ENCODE measurements around the gene COASY.
"Not testable (repeated sequence)": the region's sequence is repeated elsewhere in the genome, so short reads cannot be mapped to it uniquely, and the experiment has no call there.

Gene COASY

DNA sequence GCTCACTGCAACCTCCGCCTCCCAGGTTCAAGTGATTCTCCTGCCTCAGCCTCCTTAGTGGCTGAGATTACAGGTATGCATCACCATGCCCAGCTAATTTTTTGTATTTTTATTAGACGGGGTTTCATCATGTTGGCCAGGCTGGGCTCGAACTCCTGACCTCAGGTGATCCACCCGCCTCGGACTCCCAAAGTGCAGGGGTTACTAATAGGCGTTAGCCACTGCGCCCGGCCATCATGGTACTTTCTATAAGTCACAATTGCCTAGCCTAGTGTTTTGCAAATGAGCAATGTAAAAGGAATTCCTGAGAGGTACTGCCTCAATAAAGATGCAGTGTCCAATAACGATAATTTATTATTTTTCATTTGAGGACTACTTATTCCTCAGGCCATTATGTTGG, 29.5 kb downstream of the COASY start:
- TF ChIP-seq YY1 (IDR thresholded peaks at IDR 0.05; ENCODE audit: insufficient read depth, insufficient read length) (no peak), SUZ12 (IDR thresholded peaks at IDR 0.05; ENCODE audit: extremely low read depth, insufficient read depth, insufficient read length) (no peak), ZNF274 (IDR thresholded peaks at IDR 0.05; ENCODE audit: low read depth, low read length) (no peak)
- no peak for DNase-seq (ENCODE audit: low read depth, low spot score)
- Histone ChIP-seq H3K36me3 (ENCODE audit: insufficient read depth, insufficient read length, low read length) (peaks cover 42% of the 10 kb centered on the region), H3K9ac (ENCODE audit: insufficient read length, low read depth) (no peak overlapping the region), H3K4me1 (ENCODE audit: insufficient read depth, insufficient read length) (no peaks in the 10 kb centered on the region), H3K9me3 (ENCODE audit: insufficient read depth, low read length) (no peaks in the 10 kb centered on the region), H3K4me3 (ENCODE audit: insufficient read length, low read depth) (no peak overlapping the region), H3K27me3 (ENCODE audit: insufficient read depth, insufficient read length) (no peaks in the 10 kb centered on the region)

- DNase-seq (ENCODE audit: low read depth, low spot score): no peak
- no peaks in the 10 kb centered on the region for H3K27me3 ChIP-seq (ENCODE audit: insufficient read depth, insufficient read length)
Observed at GRCh38 chr17:42596386-42596785, 34.4 kb downstream of the COASY start.

GRCh38 chr17:42598905-42599304, 37.0 kb downstream of the COASY start:
- Histone ChIP-seq H3K36me3 (ENCODE audit: insufficient read depth, insufficient read length, low read length) (peaks cover 3% of the 10 kb centered on the region), H3K27me3 (ENCODE audit: insufficient read depth, insufficient read length) (no peaks in the 10 kb centered on the region), H3K4me1 (ENCODE audit: insufficient read depth, insufficient read length) (no peaks in the 10 kb centered on the region), H3K9ac (ENCODE audit: insufficient read length, low read depth) (no peak overlapping the region), H3K4me3 (ENCODE audit: insufficient read length, low read depth) (no peak overlapping the region), H3K9me3 (ENCODE audit: insufficient read depth, low read length) (no peaks in the 10 kb centered on the region)
- no peak for TF ChIP-seq SUZ12 (IDR thresholded peaks at IDR 0.05; ENCODE audit: extremely low read depth, insufficient read depth, insufficient read length)
- no peak for TF ChIP-seq YY1 (IDR thresholded peaks at IDR 0.05; ENCODE audit: insufficient read depth, insufficient read length)
- no peak for TF ChIP-seq ZNF274 (IDR thresholded peaks at IDR 0.05; ENCODE audit: low read depth, low read length)
- DNase-seq (ENCODE audit: low read depth, low spot score): no peak

More at GRCh38 chr17:42596386-42596785, 34.4 kb downstream of the COASY start:
- H3K36me3 ChIP-seq (ENCODE audit: insufficient read depth, insufficient read length, low read length): peaks cover 4% of the 10 kb centered on the region
- H3K9ac ChIP-seq (ENCODE audit: insufficient read length, low read depth): no peak overlapping the region
- TF ChIP-seq ZNF274 (IDR thresholded peaks at IDR 0.05; ENCODE audit: low read depth, low read length) (no peak), SUZ12 (IDR thresholded peaks at IDR 0.05; ENCODE audit: extremely low read depth, insufficient read depth, insufficient read length) (no peak), YY1 (IDR thresholded peaks at IDR 0.05; ENCODE audit: insufficient read depth, insufficient read length) (no peak)
- no peak overlapping the region for H3K4me3 ChIP-seq (ENCODE audit: insufficient read length, low read depth)
- H3K4me1 ChIP-seq (ENCODE audit: insufficient read depth, insufficient read length): no peaks in the 10 kb centered on the region
- no peaks in the 10 kb centered on the region for H3K9me3 ChIP-seq (ENCODE audit: insufficient read depth, low read length)

GRCh38 chr17:42603318-42603717, 41.4 kb downstream of the COASY start:
- H3K4me1 ChIP-seq (ENCODE audit: insufficient read depth, insufficient read length): no peaks in the 10 kb centered on the region
- H3K9ac ChIP-seq (ENCODE audit: insufficient read length, low read depth): no peak overlapping the region
- no peaks in the 10 kb centered on the region for H3K9me3 ChIP-seq (ENCODE audit: insufficient read depth, low read length)
- no peak for TF ChIP-seq YY1 (IDR thresholded peaks at IDR 0.05; ENCODE audit: insufficient read depth, insufficient read length)
- TF ChIP-seq ZNF274 (IDR thresholded peaks at IDR 0.05; ENCODE audit: low read depth, low read length): no peak
- TF ChIP-seq SUZ12 (IDR thresholded peaks at IDR 0.05; ENCODE audit: extremely low read depth, insufficient read depth, insufficient read length): no peak
- peaks cover 5% of the 10 kb centered on the region for H3K36me3 ChIP-seq (ENCODE audit: insufficient read depth, insufficient read length, low read length)
- H3K27me3 ChIP-seq (ENCODE audit: insufficient read depth, insufficient read length): no peaks in the 10 kb centered on the region
- no peak overlapping the region for H3K4me3 ChIP-seq (ENCODE audit: insufficient read length, low read depth)
- no peak for DNase-seq (ENCODE audit: low read depth, low spot score)

DNA sequence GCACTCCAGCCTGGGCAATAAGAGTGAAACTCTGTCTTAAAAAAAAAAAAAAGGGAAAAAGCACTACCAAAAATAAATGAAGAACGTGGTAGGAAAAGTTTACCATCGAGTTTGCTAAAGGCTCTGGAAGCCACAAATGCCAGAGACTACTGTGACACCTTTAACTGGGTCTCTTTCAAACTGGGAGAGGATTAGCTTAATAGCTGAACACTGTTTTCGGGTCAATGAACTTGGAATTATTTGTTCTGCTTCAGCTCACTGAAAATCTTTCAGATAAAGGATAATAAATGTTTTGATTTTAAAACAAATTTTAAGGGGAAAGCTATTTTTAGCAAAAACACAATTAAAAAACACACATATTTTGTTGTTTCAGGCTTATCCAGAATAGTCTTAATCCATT, 45.8 kb downstream of the COASY start:
- Histone ChIP-seq H3K4me3 (ENCODE audit: insufficient read length, low read depth) (no peak overlapping the region), H3K27me3 (ENCODE audit: insufficient read depth, insufficient read length) (no peaks in the 10 kb centered on the region), H3K4me1 (ENCODE audit: insufficient read depth, insufficient read length) (no peaks in the 10 kb centered on the region), H3K9me3 (ENCODE audit: insufficient read depth, low read length) (no peaks in the 10 kb centered on the region), H3K36me3 (ENCODE audit: insufficient read depth, insufficient read length, low read length) (peaks cover 27% of the 10 kb centered on the region), H3K9ac (ENCODE audit: insufficient read length, low read depth) (peak overlapping the region; percentile 100)
- no peak for DNase-seq (ENCODE audit: low read depth, low spot score)
- TF ChIP-seq YY1 (IDR thresholded peaks at IDR 0.05; ENCODE audit: insufficient read depth, insufficient read length) (no peak), SUZ12 (IDR thresholded peaks at IDR 0.05; ENCODE audit: extremely low read depth, insufficient read depth, insufficient read length) (no peak), ZNF274 (IDR thresholded peaks at IDR 0.05; ENCODE audit: low read depth, low read length) (no peak)

DNA sequence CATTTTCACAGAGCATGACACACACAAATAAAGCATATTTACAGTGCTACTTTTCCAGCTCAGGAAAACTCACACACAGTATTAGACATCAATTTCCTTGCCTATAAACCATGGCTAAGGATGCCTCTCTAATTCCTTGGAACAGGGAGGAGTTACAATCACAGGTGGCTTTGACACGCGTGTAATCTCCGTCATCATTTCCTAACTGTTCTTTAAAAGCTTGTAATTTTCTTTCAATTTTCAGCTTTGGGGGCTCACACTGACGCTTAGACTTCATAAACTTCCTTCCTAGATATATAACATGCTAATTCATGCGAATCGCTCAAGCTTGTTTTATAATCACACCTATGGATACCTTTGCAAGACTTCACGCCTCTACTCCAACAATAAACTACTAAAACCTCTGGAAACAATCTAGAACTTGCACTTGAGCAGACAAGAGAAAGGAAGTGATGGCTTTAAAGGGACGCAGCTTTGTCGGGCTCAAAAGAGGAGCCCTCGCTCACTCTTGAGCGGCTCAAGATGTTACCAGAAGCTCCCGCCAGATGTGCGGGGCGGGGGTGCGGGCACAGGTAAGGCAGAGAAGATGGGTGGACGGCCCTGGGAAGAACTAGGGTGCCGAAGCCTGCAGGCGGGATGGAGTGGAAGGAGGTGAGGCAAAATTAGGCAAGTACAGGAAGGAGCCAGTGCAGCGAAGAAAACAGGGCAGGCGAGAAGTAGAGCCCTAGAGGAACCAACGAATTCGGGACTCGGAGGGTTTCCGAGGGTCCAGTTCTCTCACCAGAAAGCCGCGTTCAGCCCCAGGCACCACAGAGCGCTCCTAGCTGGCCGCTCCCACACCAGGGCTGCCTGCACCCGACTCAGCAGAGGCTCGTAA, 46.6 kb downstream of the COASY start:
- Histone ChIP-seq H3K27me3 (ENCODE audit: insufficient read depth, insufficient read length) (no peaks in the 10 kb centered on the region), H3K9me3 (ENCODE audit: insufficient read depth, low read length) (no peaks in the 10 kb centered on the region), H3K4me1 (ENCODE audit: insufficient read depth, insufficient read length) (no peaks in the 10 kb centered on the region), H3K36me3 (ENCODE audit: insufficient read depth, insufficient read length, low read length) (peaks cover 32% of the 10 kb centered on the region), H3K4me3 (ENCODE audit: insufficient read length, low read depth) (peak overlapping the region; percentile 92), H3K9ac (ENCODE audit: insufficient read length, low read depth) (peak overlapping the region; percentile 100)
- TF ChIP-seq YY1 (IDR thresholded peaks at IDR 0.05; ENCODE audit: insufficient read depth, insufficient read length): no peak
- no peak for TF ChIP-seq ZNF274 (IDR thresholded peaks at IDR 0.05; ENCODE audit: low read depth, low read length)
- TF ChIP-seq SUZ12 (IDR thresholded peaks at IDR 0.05; ENCODE audit: extremely low read depth, insufficient read depth, insufficient read length): no peak
- DNase-seq (ENCODE audit: low read depth, low spot score): no peak

DNA sequence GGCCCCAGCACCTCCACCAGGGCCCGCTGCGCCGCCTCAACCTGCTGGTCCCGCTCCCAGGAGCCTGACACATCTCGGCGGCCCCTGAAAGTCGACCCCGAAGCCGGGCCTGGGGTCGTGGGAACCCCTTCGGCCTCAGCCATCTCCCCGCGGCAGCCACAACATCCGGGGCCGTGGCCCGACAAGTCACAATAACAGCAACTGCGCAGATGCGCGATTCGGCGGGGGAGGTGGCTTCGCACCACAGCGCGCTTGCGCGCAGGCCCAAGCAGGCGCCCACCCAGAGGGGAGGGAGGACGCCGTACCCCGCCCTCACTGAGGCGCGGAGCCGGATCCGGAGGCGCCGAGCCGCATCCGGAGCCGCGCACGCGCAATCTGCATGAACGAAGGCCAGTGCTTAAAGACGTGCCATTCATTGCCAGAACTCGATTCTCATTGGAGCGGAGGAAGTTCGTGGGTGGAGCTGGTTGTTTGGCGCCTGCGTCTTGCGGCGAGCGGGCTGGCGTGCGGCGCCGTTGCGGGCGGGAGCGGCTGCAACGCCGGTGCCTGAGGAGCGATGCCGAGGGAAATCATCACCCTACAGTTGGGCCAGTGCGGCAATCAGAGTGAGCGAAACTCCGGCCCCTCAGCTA, 47.4 kb downstream of the COASY start, which contains the start of the genes RETREG3 and TUBG1:
TSS of gene RETREG3 (minus strand) at position 193 of the 632 bp plus-strand sequence. CDS start at position 143, 50 bp downstream.
TSS of gene TUBG1 (plus strand) at position 502 of the 632 bp plus-strand sequence. CDS start at position 557, 55 bp downstream.
- Histone ChIP-seq H3K36me3 (ENCODE audit: insufficient read depth, insufficient read length, low read length) (peaks cover 37% of the 10 kb centered on the region), H3K4me1 (ENCODE audit: insufficient read depth, insufficient read length) (no peaks in the 10 kb centered on the region), H3K4me3 (ENCODE audit: insufficient read length, low read depth) (peak within 1 kb of the TSS; percentile 99), H3K27me3 (ENCODE audit: insufficient read depth, insufficient read length) (no peaks in the 10 kb centered on the region), H3K9me3 (ENCODE audit: insufficient read depth, low read length) (no peaks in the 10 kb centered on the region), H3K9ac (ENCODE audit: insufficient read length, low read depth) (peak within 1 kb of the TSS; percentile 100)
- peak; percentile 96 for DNase-seq (ENCODE audit: low read depth, low spot score)
- TF ChIP-seq ZNF274 (IDR thresholded peaks at IDR 0.05; ENCODE audit: low read depth, low read length): no peak
- no peak for TF ChIP-seq SUZ12 (IDR thresholded peaks at IDR 0.05; ENCODE audit: extremely low read depth, insufficient read depth, insufficient read length)
- no peak for TF ChIP-seq YY1 (IDR thresholded peaks at IDR 0.05; ENCODE audit: insufficient read depth, insufficient read length)

DNA sequence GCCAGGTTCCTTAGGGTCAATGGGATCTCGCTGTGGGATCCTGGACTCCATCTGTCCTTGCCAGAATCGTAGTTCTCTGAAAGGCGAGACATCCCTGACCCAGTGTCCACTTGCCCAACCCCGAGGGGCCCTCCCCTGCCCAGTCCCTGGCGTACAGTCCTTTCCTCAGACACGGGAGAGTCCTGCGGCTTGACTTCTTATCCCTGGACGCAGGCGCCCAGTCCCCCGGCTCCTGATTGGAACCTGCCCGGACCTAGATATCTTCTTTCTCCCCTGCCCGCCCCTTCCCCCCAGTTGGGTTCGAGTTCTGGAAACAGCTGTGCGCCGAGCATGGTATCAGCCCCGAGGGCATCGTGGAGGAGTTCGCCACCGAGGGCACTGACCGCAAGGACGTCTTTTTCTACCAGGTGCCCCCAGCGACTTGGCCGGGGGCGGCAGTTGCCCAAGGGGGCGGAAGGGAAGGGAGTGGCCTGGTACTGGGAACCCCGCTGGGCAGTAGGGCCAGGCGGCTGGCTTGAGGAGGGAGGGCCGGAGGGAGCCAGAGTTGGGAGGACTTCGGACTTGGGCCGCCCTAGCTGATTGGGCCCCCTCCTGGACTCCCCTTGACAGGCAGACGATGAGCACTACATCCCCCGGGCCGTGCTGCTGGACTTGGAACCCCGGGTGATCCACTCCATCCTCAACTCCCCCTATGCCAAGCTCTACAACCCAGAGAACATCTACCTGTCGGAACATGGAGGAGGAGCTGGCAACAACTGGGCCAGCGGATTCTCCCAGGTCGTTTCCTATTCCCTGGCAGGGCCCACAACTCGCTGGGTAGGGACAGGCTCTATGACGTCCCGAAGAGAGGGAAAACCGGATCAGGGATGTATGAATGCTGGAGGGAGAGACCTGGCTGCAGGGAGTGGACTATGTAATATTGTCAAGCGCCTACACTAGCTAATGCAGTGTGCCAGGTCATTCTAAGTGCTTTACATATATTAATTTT, 48.2 kb downstream of the COASY start:
- not testable (repeated sequence) for DNase-seq (ENCODE audit: low read depth, low spot score); H3K4me1 ChIP-seq (ENCODE audit: insufficient read depth, insufficient read length)

More for the DNA sequence above, 48.2 kb downstream of the COASY start:
- peak overlapping the region; percentile 99 for H3K4me3 ChIP-seq (ENCODE audit: insufficient read length, low read depth)
- peaks cover 44% of the 10 kb centered on the region for H3K36me3 ChIP-seq (ENCODE audit: insufficient read depth, insufficient read length, low read length)
- not testable (repeated sequence) for H3K27me3 ChIP-seq (ENCODE audit: insufficient read depth, insufficient read length); H3K9me3 ChIP-seq (ENCODE audit: insufficient read depth, low read length)
- H3K9ac ChIP-seq (ENCODE audit: insufficient read length, low read depth): peak overlapping the region; percentile 100
